T-helper 1 cell (primary cell): ENCODE data around the gene LBHD2.
"Not testable (repeated sequence)": the region's sequence is repeated elsewhere in the genome, so short reads cannot be mapped to it uniquely, and the experiment has no call there.

Experiments
- DNase-seq, 5 donors: peaks; one replicate each; pipeline ENCODE4 v3.0.0-alpha.2; 2012 to 2020

Gene LBHD2

DNA sequence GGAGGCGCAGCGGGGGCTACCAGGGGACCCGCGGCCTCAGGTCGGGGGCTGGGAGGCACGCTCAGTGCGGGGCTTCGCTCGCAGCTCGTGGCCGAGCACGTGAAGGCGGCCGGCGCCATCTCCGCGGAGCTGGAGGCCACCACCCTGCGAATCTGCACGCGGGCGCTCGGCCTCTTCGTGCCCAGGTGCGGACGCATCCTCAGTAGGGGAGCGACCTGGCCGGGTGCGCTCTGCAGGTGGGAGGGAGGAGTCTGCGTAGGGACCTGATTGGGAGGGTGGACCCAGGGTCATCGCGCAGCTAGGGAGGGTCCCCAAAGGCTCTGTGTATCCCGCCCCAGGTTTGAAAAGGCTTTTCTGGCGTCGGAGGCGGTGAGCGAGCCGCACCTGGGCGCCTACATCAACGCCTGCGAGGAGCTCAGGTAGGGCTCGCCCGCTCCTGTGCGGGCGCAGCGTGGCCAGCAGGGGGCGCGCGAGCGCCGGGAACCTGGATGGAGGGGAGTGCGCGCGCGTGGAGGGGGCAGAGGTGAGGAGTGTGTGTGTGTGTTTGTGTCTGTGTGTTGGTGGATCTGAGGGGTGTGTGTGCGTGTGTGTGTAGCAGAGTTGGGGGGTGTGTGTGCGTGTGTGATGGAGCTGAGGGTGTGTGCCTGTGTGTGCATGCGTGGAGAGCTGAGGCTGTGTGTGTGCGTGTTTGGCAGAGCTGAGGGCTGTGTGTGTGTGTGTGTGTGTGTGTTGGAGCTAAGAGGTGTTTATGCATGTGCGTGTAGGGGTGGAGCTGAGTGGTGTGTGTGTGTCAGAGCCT lies 20.8 kb downstream of the LBHD2 start:
- DNase-seq: peak; percentile 36 to 67 (median 56)

DNA sequence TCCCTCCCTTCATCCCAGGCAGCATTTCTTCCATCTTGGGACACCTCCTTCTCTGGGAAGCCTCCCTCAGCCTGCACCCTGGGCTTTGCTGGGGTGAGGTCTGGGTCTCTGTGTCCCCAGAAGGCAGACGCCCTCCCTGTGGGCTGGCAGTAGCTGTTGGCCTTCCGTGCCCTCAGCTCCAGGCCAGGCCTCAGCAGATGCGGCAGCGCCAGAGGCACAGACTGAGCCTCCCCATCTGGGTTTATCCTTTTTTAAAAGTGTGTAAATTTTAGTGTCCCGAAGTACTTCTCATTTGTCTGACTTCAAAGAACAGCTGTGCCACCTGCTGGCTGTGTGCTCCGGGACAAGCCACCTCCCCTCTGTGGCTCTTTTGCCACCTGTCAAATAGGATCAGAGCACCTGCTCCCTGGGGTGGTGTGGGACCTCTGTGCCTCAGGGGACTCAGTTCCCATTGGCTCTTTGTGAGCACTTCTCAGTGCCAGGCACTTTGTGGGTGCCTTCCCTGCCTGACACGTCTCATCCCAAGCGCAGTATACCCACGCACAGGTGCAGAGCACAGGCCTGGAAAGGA lies 21.7 kb downstream of the LBHD2 start:
- DNase-seq: no peak

DNA sequence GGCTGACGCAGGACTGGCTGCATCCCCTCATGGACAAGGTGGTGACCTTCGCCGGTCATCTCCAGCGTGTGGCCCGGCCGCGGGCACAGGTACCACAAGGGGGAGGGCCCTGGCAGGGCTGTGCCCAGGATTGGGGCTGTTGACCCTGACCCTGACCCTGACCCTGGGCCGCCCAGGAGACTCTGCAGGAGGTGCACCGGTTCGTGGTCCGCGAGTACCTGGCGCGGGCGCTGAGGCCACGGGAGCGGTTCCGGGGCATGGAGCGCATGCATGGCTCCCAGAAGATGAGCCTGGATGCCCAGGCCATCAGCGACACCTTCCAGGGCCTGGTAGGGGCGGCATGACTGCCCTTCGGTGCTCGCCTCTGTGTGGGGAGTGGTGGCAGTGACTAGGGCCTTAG lies 23.4 kb downstream of the LBHD2 start:
- no peak for DNase-seq

DNA sequence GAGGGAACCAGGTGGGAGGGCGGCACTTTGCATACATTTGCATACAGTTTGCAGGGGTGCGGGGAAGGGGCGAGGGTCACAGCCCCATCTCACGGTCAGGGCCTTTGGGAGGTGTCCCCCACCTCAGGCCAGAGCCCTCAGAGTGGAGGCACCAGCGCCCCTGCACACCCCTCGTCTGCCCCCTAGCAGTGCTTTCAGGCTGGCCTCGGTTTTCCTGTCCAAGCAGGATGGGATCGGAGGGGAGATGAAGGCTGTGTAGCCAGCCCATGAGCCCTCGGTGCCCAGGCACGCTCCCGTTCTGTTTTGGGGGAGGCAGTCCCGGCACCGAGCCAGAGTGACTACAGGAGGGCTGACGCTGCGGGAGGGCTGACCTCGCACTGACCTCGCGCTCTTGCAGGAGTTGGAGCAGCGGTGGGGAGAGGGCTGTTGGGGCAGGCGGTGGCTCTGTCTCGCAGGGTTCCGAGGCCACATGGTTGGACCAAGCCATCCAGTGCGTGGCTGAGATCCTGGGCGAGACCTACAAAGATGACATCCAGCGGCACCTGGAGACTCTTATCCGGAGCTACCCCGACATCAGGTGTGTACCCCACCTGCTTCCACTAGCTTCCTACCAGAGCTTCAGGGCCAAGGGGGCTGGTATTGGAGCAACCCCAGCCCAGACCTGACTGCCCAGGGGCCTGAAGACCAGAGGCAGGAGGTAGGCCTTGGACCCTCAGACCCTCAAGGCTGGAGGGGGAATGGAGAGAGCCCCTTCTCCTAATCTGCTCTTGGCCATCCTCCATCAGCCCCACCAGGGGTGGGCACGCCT lies 24.1 kb downstream of the LBHD2 start:
- DNase-seq: no peak

DNA sequence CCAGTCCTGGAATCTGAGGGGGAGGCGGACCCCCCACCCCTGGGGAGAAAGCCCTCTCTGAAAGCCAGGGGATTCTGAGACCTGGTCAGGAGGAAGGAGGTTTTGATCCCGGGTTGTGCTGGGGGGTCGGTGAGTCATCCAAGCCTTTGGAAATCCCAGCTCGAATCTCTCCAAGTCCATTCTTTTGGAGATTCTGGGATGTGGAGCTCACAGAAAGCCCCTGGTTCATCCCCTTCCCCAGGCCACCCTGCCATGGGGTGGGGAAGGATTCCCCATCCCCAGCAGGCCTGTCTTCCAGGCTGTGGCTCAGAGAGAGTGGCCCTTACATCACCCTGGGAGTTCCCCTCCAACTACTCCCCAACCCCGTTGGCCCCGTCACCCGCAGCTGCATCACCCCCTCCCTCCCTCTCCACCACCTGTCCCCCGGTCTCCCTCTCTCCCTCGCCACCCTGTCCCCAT lies 24.8 kb downstream of the LBHD2 start:
- peak in 1 of 5 donors; percentile 29 for DNase-seq

DNA sequence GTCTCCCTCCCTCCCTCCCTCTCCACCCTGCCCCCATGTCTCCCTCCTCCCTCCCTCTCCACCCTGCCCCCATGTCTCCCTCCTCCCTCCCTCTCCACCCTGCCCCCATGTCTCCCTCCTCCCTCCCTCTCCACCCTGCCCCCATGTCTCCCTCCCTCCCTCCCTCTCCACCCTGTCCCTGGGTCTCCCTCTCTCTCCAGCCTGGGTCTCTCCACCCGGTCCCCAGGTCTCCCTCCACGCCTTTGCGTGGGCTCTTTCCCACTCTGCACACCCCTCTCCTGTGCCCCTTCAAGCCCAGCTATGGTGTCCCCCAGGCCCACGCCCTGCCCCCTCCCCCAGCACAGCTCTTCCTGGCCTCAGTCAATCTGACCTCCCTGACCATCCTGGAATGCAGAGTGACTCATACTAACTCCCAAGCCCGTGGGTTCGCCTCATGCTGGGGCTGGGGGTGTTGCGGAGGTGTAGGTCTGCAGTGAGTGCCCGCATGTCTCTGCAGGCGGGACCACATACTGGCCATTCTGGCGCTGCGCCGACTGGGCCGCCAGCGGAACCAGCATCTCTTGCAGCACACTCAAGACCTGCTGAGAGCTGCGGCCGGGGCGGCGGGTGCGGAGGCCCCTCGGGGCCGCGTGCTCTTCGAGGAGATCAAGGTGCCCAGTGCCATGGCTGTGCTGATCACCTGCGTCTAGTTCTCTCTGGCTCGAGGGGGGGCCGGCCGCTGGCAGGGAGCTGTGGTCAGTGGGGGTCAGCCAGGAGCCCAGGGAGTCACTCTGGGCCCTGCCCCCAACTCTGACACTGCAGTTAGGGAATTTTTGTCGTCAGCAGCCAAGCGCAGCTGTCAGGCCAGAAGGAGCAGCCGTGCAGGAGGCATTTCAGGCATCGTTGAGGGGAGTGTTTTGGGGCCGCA lies 25.8 kb downstream of the LBHD2 start:
- no peak for DNase-seq

DNA sequence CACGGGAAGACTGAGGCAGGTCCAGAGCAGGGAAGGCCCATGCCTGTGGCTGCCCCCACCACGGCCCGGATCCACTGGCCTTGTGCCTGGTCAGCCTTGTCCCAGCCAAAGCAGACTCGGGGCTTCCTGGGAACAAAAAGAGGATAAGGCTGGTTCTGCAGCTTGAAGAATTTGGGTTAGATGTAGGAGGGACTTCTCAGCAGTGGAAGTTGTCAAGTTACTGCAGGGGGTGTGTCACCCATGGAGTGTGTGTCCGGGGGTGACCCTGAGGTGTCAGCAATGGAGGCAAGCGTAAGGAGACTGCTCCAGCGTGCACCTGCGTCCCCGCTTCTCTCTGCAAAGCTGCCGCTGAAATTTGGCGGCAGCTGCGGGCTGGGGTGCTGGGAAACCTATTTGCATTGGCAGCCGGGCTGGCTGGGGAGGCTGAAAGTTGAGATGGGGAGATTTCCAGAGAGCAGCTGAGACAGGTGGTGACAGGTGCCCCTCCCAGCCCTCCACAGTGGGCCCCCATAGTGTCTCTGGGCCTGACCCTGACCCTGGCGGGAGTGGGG lies 26.7 kb downstream of the LBHD2 start:
- no peak for DNase-seq

DNA sequence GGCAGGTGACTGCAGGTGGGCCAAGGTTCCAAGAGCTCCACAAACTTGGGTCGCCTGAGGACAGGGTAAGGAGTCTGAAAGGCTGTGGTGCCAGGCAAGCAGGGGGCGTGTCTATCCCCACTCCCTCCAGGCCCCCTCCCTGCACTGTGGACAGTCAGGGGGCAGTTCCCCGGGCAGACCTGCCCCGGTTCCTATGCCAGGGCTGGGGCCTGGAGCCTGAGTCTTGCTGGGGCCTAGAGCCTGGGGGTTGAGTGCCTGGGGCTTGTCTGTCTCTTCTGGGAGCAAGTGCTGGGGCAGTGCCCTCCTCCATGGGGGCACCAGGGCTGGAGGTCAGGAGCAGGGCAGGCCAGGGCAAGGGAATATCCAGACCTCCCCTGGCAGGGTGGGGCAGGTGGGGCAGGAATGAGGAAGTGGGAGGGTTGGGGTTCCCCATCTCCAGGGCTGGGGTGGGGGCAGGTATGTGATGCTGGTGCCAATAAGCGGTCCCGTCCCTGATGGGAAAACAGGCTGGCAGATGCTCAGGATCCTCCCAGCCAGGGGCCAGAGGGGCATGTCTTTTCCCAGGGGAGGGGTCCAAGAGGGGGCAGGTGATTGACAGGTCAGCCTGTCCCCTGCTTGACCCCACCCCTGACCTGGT lies 27.3 kb downstream of the LBHD2 start:
- DNase-seq: no peak

DNA sequence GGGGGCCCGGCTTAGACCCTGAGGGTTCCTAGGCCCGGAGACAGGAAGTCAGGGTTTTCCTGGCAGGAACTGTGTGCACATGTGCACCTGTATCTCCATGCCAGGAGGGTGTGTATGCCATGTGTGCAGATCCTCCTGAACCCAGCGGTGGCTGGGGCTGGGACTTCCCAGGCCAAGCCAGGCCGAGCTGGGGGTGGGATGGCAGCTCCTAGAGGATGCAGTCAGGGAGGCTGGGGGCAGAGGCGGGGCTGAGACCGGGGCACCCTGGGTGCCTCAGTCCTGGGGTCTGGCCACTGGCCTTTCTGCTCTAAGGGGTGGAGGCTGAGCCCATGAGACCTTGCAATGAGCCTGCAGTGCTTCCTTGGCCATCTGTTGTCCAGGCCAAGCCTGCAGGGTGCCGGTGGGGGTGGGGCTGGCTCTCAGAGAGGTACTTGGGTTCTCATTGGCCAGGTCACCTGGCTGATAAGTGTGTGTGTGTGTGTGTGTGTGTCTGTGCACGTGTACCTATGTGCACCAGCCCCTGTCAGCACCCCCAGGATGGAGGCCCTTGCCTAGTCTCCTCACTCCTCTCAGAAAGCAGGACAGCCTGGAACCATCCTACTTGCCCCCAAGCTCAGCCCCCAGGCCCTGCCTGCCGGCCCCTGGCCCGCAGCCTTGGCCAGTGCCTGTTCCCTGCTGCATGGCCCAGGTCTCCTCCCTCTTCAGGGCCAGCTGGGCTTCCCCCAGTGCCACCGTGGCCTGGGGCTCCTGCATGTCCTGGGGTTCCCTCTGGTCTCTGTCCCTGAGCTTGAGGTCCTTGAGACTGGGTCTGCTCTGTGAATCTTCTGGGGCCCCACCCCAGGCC lies 28.6 kb downstream of the LBHD2 start:
- no peak for DNase-seq

DNA sequence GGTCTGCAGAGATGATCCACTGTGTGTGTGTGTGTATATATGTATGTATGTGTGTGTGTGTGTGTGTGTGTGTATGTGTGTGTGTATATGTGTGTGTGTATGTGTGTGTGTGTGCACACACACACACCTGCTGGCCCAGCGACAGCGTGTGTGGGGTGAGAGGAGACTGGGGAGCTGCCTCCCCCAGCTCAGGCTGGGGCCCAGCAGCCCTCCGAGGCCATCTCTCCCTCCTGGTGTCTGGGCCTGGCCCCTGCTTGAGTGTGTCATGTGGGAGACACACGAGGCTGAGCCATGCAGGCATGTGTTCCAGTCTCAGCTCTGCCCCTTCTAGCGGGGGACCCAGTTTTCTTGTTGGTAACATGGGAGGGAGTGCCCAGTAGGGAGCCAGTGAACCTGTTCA lies 29.3 kb downstream of the LBHD2 start:
- DNase-seq: no peak

DNA sequence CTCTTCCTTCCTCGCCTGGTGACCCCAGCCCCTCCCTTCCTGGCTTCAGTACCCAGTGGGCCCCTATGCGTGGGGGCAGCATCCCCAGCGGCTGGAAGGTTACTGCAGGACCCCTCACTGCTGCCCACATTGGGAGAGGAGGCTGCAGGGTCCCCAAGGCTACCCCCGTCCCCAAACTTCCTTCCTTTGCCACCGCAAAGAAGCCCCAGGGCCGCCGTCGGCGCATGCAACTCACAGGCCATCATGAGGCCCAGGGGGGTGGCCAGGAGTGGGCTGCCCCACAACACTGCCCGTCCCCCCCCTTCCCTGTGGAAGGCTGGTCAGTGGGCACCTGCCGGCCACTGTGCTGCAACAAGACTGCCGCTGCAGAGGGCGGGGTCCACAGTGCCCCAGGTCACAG lies 29.8 kb downstream of the LBHD2 start:
- DNase-seq: no peak

DNA sequence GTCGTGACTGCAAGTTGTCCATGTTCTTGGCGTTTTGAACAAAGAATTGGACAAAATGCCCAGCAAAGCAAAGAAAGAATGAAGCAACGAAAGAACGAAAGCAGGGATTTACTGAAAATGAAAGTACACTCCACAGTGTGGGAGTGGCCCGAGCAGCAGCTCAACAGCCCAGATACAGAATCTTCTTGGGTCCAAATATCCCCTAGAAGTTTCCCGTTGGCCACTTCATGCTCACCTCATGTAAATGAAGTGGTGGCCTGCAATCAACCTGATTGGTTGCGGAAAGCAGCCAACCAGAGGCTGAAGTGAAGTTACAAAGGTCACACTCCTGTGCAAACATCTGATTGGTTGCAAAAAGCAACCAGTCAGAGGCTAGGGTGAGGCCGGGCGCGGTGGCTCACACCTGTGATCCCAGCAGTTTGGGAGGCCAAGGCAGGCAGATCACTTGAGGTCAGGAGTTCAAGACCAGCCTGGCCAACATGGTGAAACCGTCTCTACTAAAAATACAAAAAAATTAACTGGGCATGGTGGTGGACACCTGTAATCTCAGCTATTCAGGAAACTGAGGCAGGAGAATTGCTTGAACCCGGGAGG lies 31.2 kb downstream of the LBHD2 start:
- DNase-seq: peak in 1 of 5 donors; percentile 20

DNA sequence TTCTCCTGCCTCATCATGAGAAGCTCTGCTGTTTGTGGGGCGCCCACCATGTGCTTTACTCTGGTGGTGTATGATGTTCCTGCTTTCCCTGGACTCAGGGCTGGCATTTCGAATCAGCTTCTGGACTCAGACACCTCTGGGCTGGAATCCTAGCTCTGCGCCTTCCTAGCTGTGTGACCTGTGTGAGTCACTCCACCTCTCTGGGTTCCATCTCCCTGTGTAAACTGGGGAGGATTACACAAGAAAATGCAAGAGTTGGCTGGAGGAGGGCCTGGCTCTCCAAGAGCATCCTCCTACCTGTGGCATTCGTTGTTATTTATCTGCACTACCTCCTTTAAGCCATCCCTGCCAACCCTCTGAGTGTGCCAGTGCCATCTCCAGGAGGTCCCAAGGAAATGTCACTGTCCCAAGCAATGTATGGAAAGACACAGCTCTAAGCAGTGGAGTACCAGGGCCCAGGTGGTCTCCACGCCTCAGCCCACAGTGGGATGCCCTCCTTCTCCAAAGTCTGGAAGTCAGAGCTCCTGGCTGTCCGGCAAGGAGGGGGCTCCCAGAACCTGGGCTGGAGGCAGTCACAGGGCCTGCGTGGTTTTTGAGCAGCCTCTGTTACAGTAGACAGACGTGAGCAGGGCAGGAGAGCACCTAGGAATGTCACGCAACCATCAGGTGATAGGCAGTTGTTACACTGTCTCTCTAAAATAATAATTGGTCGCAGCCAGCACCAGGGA lies 32.0 kb downstream of the LBHD2 start:
- DNase-seq: no peak

DNA sequence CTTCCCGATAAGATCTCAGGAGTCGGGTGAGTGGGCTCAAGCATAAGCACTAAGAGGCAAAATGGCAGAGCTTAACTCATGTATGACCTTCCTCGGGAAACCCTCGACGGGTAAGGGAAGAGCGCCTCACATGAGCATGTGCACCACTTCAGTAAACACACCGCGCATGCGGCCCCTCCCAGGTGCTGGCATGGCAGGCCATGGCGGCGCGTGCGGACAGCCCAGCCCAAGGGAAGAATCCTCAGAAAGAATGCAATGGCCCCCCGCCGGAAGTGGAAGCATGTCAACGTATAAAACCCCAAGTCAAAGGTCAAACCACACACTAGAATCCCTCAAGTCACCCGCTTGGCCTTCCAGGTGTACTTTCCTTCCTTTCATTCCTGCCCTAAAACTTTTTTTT lies 32.6 kb downstream of the LBHD2 start:
- DNase-seq: no peak

DNA sequence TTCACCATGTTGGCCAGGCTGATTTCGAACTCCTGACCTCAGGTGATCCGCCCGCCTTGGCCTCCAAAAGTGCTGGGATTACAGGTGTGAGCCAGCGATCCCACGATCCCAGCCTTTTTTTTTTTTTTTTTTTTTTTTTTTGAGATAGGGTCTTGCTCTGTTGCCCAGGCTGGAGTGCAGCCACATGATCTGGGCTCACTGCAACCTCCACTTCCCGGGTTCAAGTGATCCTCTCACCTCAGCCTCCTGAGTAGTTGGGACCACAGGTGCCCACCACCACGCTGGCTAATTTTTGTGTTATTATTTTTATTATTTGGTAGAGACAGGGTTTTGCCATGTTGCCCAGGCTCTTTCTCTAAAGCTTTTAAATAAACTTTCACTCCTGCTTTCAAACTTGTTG lies 33.5 kb downstream of the LBHD2 start:
- DNase-seq: not testable (repeated sequence)

DNA sequence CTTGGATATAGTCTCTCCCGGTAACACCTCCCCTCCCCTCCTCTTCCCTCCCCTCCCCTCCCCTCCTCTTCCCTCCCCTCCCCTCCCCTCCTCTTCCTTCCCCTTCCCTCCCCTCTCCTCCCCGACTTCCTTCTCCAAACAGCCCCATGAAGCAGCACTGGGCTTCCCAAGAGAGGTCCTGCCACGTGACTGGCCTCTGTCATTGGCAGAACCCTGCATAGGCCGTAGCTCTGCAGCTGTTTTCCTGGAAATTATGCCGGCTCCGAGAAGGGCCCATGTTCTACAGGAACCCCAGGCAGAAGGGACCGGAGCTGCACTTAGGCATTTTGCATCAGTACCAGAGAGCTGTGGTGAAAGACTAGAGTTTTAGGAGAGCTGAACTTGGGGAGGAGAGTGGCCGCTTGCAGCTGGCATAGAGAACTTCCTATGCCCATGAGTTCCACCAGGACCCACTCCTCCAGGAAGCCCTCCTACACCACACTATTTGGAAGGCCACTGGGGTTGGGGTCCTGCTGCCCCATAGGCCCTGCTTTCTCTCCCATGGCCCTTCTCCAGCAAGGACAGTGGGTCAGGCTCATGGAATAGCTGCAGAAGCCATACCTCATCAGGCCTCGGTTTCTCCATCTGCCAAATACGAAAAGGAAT lies 34.1 kb downstream of the LBHD2 start:
- no peak for DNase-seq

DNA sequence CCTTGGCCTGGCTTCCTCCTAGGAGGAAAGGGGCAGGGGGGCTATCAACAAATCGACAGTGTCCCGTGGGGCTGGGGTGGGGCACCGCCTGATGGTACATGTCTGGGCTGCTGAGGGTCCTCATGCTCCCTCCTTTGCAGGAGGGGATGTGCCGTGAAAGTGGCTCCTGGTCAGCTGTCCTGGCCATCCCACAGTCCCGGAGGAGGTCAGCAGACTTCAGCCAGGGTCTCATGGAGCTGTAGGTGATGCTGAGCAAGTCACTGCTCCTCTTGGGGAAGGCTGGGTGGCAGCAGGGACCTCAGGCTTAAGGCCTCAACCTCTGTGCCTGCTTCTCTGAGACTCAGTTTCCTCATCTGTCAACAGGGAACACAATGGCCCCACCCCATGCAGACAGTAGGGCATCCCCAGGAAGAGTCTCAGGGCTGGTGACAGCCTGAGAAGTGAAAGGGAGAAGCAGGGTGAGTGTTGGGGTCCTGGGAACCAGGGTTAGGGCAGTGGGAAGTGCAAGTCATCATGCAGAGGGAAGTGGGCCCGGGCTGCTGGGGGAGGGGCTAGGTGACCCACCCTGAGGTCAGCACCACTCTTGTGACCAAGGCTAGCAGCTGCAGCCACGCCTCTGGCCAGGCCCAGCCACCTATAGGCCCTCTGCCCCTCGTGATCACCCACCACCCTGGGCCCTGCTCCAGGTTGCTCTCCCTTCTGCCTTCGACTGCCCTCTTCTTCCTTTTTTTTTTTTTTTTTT lies 34.8 kb downstream of the LBHD2 start:
- no peak for DNase-seq

DNA sequence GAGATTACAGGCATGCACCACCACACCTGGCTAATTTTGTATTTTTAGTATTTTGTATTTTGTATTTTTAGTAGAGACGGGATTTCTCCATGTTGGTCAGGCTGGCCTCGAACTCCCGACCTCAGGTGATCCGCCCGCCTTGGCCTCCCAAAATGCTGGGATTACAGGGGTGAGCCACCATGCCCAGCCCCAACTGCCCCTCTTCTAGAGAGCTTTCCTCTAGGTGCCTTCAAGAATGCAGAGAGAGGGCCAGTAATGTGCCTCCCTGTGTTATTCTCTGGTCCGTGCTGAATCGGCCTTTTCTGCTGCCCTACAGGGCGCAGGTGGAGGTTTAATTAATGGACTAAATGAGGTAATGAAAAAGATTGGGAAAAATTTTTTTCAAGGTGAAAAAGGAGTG lies 35.5 kb downstream of the LBHD2 start:
- not testable (repeated sequence) for DNase-seq
